ENCODE data around the gene HPCAL1.

Gene HPCAL1

DNA sequence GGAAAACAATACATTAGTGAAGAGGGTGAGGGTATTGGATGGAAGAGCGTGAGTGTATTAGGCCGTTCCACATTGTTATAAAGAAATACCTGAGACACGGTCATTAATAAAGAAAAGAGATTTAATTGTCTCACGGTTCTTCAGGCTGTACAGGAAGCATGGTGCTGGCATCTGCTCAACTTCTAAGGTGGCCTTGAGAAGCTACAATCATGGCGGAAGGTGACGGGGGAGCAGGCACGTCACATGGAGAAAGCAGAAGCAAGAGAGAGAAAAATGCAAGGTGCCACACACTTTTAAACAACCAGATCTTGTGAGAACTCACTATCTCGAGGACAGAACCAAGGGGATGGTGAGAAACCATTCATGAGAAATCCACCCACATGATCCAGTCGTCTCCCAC, 18.2 kb downstream of the HPCAL1 start:
- TF ChIP-seq, protein P1, sequence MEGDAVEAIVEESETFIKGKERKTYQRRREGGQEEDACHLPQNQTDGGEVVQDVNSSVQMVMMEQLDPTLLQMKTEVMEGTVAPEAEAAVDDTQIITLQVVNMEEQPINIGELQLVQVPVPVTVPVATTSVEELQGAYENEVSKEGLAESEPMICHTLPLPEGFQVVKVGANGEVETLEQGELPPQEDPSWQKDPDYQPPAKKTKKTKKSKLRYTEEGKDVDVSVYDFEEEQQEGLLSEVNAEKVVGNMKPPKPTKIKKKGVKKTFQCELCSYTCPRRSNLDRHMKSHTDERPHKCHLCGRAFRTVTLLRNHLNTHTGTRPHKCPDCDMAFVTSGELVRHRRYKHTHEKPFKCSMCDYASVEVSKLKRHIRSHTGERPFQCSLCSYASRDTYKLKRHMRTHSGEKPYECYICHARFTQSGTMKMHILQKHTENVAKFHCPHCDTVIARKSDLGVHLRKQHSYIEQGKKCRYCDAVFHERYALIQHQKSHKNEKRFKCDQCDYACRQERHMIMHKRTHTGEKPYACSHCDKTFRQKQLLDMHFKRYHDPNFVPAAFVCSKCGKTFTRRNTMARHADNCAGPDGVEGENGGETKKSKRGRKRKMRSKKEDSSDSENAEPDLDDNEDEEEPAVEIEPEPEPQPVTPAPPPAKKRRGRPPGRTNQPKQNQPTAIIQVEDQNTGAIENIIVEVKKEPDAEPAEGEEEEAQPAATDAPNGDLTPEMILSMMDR (IDR thresholded peaks at IDR 0.05; ENCODE audit: low read depth, low read length, missing control alignments), result no peak
- no peak overlapping the region for H3K4me3 ChIP-seq (ENCODE audit: low read depth, low read length)

DNA sequence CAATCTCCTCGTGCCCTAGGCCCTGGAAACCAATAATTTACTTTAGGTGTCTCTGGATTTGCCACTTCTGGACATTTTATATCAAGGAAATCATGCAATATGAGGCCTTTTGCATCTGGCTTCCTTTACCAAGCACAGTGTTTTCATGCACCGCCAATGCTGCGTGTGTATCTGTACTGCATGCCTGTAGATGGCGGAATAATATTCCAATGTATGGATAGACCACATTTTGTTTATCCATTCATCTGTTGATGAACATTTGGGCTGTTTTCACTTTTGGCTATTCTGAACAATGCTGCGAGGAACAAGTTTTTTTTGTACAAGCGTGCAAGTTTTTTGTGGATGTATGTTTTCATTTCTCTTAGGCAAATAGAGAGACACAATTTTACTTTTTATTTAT, 18.9 kb downstream of the HPCAL1 start:
- TF ChIP-seq, protein P1 (IDR thresholded peaks at IDR 0.05; ENCODE audit: low read depth, low read length, missing control alignments), result no peak
- H3K4me3 ChIP-seq (ENCODE audit: low read depth, low read length), result no peak overlapping the region
- DNase-seq (ENCODE audit: low read depth), result no peak

More for the DNA sequence above, 18.2 kb downstream of the HPCAL1 start:
- DNase-seq (ENCODE audit: low read depth), result no peak

DNA sequence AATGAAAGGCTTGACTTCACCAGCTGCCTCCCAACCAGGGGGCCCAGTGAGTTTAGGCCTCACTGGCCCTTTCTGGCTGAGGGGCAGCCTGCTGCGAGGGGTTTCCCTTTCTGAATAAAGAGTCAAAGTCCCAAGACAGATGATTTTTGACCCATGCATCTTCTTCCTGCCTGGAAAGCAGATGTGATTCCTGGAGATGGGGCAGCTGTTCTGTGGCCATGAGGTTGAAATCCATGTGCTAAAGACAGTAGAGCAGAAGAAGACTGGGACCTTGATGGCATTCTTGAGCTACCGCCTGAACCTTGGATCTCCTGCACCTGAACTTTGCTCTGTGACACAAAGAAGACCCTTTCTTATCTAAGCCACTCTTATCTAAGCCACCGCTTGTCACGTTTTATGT, 19.8 kb downstream of the HPCAL1 start:
- no peak overlapping the region for H3K4me3 ChIP-seq (ENCODE audit: low read depth, low read length)
- TF ChIP-seq, protein P1 (IDR thresholded peaks at IDR 0.05; ENCODE audit: low read depth, low read length, missing control alignments), result no peak
- no peak for DNase-seq (ENCODE audit: low read depth)

DNA sequence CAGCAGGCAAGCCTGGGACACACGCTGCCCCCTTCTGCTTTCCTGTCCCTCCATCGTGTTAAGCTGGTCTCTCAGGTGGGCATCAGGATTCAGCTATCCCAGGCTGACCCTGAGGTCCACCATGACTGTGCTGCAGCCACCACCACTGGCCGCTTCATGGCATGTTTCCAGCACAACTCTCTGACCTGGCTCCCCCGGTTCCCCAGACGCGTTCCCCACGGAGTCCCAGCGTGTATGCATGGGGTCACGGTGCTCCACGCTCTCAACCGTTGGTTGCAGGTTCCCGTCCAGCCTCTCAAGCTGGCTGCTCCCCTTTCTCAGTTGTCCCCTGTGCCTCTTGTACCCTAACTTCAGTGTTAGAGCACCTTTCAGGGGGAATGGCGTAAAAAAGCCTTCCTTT, 20.3 kb downstream of the HPCAL1 start:
- no peak for DNase-seq (ENCODE audit: low read depth)
- H3K4me3 ChIP-seq (ENCODE audit: low read depth, low read length), result no peak overlapping the region
- TF ChIP-seq, protein P1 (IDR thresholded peaks at IDR 0.05; ENCODE audit: low read depth, low read length, missing control alignments), result no peak

DNA sequence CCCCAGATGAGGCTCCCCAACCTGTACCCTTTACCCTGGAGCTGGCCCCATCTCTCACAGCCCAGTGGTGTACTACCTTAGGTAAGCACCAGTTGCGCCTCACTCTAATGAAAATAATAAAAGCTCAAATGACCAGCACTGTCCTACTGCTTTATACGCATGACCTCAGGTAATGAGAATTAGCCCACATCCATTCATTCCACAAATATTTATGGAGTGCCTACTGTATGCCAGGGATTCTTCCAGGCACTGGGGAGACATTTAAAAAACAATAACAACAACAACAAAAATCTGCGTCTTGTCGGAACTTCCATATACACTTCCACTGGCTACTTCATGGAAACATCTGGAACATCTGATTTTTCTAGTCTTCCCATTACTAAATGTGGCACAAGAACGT, 20.8 kb downstream of the HPCAL1 start:
- no peak for DNase-seq (ENCODE audit: low read depth)
- H3K4me3 ChIP-seq (ENCODE audit: low read depth, low read length), result no peak overlapping the region
- TF ChIP-seq, protein P1 (IDR thresholded peaks at IDR 0.05; ENCODE audit: low read depth, low read length, missing control alignments), result no peak

DNA sequence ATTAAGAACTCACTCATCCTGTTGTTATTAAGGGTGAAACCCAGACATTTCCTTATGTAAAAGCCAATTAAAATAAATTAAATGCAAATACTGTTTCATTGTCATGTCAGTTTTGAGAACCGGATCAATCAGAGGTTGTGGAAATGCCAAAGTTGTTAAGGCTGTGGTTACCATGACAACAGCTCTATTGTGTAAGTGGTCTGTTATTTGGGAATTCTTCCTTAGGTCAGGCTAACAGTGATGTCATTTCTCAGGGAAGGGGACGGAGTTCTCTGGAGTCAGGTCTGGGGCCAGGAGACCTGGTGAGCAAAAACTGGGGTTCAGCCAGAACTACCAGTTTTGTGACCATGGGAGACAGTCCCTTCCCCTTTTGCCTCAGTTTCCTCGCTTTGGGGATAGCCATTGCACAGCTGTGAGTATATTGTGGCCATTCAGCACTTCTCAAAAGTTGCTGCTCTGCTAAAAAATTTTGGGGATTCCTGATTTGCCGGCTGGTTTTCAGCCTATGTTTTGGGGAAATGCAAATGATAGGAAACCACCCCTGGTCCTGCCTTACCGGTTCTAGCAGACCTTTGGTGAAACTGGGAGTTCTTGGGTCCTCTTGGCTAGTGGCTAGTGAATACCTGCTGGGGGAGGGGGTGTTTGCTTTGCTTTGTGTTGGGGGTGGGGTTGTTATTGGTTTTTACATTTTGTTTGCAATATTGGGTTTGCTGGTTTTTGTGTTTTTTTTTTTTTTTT, 21.6 kb downstream of the HPCAL1 start:
- TF ChIP-seq, protein P1 (IDR thresholded peaks at IDR 0.05; ENCODE audit: low read depth, low read length, missing control alignments), result no peak
- H3K4me3 ChIP-seq (ENCODE audit: low read depth, low read length), result no peak overlapping the region
- DNase-seq (ENCODE audit: low read depth), result no peak

Data from GM12864 (cell line).